SH-SY5Y (cell line): ENCODE data around the gene COX7A2L.

ENCODE experiments used
- GATA2 ChIP-seq: IDR thresholded peaks from 2 replicates; pipeline ENCODE4 v1.6.1; 2011; ENCODE audit warnings: mild to moderate bottlenecking, low read depth, low read length
- GATA3 ChIP-seq: IDR thresholded peaks from 2 replicates; pipeline ENCODE4 v1.6.1; 2011; ENCODE audit warnings: low read depth, mild to moderate bottlenecking, low read length, moderate library complexity

COX7A2L gene

GRCh38 chr2:42335514-42336104 lies 25.4 kb downstream of the COX7A2L start:
- no peak for TF ChIP-seq GATA3
- no peak for TF ChIP-seq GATA2

DNA sequence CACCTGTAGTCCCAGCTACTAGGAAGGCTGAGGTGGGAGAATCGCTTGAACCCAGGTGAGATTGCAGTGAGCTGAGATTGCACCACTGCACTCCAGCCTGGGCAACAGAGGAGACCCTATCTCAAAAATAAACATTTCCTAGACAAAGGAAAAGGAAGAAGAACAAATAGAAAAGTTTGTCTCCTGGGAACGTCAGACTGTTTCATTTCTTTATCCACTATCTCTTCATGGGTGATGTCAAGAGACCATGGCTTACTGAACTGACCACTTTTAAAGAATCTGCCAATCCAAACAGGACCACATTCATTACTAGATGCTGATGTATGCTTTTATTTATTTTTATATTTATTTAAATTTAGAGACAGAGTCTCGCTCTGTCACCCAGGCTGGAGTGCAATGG lies 26.8 kb downstream of the COX7A2L start:
- no peak for TF ChIP-seq GATA2
- TF ChIP-seq GATA3, result no peak

DNA sequence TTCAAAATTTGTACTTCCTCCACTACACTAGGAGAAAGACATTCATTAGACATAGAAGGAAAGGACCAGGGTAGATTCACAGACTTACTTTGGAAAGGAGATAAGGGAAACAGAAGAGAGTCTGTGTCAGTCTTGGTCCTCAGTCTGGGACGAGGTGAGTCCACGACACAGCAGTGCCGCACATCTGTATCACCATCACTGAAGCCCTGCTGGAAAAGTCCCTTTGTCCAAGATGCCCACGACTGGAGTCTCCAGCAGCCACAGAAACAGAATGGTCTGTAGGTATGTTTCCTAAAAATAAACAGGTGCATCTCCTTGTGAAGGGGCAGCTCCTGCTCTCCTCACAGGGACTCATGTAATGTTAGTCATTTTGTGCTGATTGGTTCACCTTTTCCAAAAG lies 27.4 kb downstream of the COX7A2L start:
- no peak for TF ChIP-seq GATA3
- TF ChIP-seq GATA2, result no peak

- TF ChIP-seq GATA3 (no peak), GATA2 (no peak)
Observed at GRCh38 chr2:42332575-42332974, 28.4 kb downstream of the COX7A2L start.

- TF ChIP-seq GATA3 (no peak), GATA2 (no peak)
Observed at GRCh38 chr2:42331569-42332284, 29.3 kb downstream of the COX7A2L start.

DNA sequence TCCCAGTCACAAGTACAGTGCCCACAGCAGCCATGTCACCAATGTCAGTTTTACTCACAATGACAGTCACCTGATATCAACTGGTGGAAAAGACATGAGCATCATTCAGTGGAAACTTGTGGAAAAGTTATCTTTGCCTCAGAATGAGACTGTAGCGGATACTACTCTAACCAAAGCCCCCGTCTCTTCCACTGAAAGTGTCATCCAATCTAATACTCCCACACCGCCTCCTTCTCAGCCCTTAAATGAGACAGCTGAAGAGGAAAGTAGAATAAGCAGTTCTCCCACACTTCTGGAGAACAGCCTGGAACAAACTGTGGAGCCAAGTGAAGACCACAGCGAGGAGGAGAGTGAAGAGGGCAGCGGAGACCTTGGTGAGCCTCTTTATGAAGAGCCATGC lies 31.3 kb downstream of the COX7A2L start:
- TF ChIP-seq GATA3 (no peak), GATA2 (no peak)

DNA sequence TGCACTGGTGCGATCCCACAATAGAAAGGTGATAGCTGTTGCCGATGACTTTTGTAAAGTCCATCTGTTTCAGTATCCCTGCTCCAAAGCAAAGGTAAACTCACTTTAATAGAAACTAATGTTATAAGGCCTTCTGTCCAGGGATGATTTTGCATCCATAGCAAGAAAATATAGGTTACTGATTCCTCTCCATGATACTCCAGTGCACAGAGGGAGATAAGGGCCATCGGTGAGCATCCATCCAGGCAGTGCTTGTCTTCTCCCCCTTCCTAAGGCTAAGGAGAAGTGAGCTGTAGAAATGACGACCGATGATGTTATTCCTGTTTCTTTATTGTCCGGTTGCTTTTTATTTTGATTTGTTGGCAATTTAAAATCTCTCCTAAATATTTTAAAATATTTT lies 32.1 kb downstream of the COX7A2L start:
- TF ChIP-seq GATA2 (no peak), GATA3 (no peak)

DNA sequence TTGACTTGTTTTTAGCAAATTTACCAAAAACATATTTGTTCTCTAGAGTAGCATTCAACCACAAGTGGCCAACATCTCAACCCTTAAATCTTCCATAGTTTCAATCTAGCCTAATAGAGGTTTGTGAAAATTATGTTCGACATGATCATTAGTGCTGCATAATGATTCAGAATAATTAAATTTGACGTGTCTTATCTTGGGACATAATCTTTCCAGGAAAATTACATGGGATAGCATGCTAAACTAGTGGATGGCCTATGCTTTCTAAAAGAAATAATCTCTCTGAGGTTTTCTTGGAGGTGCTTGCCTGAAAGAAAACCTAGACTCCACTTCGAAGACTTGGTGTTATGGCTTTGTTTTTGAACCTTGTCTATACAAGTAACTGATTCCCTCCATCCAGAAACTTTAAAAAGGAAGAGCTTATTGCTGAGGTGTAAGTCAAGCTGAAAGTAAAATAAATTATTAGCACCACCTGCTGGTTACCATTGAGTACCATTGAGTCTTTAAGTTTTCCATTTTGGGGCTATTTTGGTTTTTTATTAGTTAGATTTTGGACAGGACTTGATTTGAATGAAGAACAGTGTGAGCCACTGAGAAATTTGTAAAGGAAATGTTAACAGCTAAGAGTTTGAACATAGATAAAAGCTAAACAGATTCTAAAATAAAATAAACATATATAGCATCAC lies 32.7 kb downstream of the COX7A2L start:
- no peak for TF ChIP-seq GATA3
- peak; percentile 13; the same call in 1 of the 2 replicates for TF ChIP-seq GATA2

- no peak for TF ChIP-seq GATA3
- no peak for TF ChIP-seq GATA2
Observed at GRCh38 chr2:42327125-42327524, 33.9 kb downstream of the COX7A2L start.

- TF ChIP-seq GATA2 (no peak), GATA3 (no peak)
Observed at GRCh38 chr2:42325609-42326008, 35.4 kb downstream of the COX7A2L start.

DNA sequence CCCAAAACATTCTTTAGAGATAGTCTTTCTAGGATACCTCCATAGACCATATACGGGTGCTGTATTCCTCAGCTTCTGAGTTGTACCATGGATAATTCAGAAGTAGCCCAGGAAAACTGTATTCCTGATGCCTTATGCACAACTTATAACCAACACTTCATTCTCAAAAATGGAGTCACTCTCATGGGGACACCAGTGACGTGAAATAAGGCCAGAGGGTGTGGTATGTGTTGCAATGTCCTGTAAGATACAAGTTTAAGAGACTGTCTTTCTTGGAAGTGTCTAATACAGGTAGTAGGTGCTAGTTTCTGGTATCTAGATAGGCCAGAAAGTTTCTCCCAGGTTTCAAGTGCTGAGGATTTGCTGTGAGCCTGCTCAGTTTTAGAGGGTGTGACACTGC lies 36.1 kb downstream of the COX7A2L start:
- TF ChIP-seq GATA3, result no peak
- no peak for TF ChIP-seq GATA2

DNA sequence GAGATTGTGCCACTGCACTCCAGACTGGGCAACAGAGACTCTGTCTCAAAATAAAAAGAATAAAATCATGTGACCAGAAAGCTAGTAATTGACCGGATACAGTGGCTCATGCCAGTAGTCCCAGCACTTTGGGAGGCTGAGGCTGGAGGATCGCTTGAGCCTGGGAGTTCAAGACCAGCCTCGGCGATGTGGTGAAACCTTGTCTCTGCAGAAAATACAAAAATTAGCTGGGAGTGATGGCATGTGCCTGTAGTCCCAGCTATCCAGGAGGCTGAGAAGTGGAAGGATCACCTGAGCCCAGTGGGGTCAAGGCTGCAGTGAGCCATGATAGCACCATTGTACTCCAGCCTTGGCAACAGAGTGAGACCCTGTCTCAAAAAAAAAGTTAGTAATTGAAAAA lies 36.8 kb downstream of the COX7A2L start:
- TF ChIP-seq GATA2 (no peak), GATA3 (no peak)

DNA sequence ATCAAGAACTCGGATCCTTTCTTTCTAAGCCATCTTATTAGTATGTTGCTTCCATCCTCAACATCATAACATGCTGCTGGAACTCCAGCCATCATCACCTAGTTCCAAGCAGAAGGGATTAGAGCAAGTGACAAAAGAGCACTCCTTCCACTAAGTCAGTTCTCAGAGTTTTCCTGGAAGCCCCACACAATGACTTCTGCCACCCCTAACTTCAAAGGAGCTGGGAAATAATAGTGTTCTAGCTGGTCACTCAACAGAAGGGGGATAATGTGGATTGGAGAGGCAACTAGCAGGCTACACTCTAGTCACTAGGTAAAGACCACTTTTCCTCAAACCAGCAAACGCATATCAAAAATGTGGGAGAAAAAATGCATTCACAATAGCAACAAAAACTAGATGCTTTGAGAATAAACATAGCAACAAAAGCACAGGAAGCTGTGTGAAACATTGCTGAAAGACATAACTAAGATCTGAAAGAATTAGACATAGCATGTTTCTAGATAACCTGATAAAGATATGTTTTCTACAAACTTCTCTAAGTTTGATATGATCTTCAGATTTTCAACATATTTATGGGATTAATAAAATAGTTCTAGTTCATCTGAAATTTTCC lies 39.5 kb downstream of the COX7A2L start:
- TF ChIP-seq GATA2, result no peak
- no peak for TF ChIP-seq GATA3

- no peak for TF ChIP-seq GATA2
- no peak for TF ChIP-seq GATA3
Observed at GRCh38 chr2:42319265-42319664, 41.8 kb downstream of the COX7A2L start.

DNA sequence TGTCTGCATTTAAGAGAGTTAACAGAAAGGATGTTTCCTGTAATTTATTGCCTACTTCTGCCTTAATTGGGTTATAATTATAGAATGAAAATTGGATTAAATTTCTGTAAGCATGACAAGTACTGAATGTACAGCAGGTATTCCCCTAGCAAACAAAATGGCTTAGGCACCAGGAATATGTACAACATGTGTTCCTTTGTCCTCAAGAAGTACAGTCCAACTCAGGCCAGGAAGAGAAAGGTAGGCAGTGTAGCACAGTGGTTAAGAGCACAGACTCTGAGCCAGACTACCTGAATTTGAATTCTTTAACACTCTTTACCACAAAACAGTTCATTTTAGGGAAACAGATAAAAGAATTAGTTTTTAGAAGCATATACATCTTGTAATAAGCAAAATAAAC lies 43.1 kb downstream of the COX7A2L start:
- TF ChIP-seq GATA2 (no peak), GATA3 (no peak)

GRCh38 chr2:42317486-42317885 lies 43.5 kb downstream of the COX7A2L start:
- no peak for TF ChIP-seq GATA3
- TF ChIP-seq GATA2, result no peak
